NCI-H460 (cell line): ENCODE data around the gene IFFO2. TPM values are rescaled to one million over a fixed set of nuclear protein-coding genes. Genes with fewer than 3 reads are reported as not detected.
"Not testable (repeated sequence)": the region's sequence is repeated elsewhere in the genome, so short reads cannot be mapped to it uniquely, and the experiment has no call there.

Experiments
- DNase-seq: peaks from one replicate; pipeline ENCODE4 v3.0.0-alpha.2; 2016; ENCODE audit warnings: low read depth; ENCODE audit errors: extremely low read depth
- total RNA-seq: library from RNA; depleted of rRNA; stranded (reverse); fragments of >200 nt; shearing (Covaris generic); gene quantifications from 2 replicates; pipeline ENCODE4 v1.2.3, GENCODE V29; 2014

The IFFO2 gene
- total RNA-seq, 1 experiment from 2014 or later: 14.1 TPM

DNA sequence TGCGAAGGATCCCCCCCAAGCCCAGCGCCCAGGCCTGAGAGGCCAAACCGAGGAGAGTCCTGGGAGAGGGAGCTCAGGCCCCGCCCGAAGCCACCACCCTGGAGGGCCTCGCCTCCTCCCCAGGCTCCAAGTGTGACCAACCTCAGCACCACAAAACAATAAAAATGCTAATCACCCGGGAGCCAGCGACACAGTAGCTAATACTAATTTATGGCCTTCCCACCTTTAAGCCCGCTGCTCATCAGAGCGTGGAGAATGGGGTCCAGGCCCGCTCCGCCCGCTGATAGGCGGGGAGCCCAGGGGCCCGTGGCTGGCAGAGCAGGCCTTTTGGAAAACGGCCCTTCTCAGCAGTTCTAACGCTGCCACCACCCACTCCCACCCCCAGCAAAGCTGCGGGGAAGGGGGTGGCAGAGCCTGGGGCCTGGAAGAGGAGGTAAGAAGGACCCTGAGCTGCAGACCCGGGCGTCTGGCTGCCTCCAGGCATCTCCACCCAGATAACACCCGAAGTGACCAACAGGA lies 76.6 kb downstream of the IFFO2 start:
- DNase-seq: no peak

DNA sequence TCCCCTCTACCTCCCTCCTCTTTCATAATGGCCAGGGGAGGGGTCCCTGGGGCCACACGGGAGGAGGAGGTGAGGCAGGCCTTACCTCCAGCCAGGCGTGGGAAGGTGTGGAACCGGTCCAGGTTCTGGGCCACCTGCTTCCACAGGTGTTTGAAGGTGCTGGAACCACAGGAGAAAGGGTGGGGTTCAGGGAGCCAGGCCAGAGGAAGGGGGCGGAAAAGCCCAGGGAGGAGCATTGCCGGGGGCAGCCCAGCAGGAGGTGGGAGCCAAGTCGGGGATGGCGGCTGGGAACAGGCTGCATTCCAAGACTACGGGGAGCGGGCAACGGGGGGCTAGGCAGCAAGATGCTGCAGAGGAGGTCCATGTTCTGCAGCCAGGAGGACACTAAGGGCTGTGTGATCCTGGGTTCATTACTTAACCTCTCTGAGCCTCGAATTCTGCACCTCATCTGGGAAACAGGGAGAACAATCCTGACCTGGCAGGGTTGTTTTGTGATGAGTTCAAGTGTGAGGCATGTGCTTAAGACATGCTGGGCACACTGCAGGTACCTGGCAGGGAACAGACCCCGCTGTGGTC lies 77.2 kb downstream of the IFFO2 start:
- DNase-seq: no peak

DNA sequence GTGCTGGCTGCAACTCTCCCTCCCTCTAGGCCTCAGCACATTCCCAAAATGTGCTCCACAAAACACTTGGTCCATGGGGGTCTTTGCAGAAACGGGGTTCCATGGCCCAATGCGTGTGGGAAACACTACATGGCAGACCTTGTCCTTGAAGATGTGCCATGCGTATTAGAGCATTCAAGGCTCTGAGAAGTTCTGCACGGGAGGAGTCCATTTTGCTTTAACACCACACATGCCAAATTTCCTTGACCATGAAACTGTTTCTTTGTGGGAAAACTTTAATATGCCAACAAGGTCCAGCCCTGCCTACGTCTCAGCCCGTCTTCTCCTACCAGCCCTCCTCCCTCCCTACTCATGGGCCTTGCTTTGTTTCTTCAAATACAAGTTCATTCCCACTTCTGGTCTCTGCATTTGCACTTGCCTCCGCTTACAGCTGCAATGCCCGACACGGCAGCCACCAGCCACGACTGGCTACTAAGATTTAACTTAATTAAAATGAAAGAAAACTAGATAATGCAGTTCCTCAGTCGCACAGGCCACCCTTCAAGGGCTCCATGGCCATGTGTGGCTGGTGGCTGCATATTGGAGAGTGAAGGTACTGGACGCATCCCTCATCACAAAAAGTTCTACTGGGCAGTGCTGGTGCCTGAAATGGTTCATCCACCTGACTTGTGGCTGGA lies 77.8 kb downstream of the IFFO2 start:
- DNase-seq: no peak

DNA sequence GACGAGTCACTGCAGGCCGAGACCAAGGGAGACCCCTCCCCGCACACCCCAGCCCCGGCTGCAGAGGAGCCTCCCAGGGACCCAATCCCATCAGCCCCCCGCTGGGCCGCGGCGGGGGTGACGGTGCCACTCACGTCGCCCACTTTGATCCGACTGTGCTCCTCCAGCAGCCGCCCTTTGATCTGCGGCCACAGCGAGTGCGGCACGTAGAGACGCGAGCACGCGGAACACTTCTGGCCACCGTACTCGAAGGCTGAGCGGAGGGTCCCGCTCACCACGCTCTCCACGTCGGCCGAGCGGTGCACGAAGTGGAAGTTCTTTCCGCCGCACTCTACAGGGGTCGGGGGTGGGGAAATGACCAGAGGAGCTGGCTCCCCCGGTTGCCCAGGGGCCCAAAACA lies 79.2 kb downstream of the IFFO2 start:
- no peak for DNase-seq

DNA sequence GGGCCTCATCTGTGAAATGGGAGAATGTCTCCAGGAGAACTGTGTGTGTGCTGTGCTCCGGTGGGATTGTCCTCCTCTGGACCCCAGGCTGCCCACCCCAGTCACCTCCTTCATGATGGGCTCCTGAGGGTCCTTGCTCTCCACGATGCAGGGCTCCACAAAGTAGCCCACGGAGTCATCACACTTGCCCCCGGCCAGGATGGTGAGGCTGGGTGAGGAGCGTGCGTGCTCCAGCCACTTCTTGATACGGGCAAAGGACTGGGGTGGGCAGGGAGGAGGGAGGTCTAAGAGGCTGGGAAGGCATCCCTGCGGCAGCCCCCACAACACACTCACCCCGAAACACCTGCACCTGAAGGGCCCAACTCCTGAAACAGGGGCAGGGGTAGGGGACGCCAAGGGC lies 80.3 kb downstream of the IFFO2 start:
- DNase-seq: no peak

DNA sequence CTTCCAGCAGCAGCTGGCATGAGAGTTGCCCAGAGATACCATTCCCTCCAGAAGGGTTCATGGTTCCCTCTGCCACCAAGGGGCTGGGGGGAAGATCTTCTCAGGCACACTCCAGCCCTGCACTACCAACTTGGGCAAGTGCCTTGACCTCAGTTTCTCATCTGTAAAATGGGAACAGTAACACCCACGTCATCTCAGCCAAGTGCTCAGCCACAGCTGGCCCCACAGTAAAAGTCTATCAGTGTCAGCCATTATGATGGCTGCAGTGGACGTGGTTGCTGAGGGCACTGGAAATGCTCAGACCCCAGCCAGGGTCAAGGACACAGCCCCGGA lies 80.7 kb downstream of the IFFO2 start:
- no peak for DNase-seq

DNA sequence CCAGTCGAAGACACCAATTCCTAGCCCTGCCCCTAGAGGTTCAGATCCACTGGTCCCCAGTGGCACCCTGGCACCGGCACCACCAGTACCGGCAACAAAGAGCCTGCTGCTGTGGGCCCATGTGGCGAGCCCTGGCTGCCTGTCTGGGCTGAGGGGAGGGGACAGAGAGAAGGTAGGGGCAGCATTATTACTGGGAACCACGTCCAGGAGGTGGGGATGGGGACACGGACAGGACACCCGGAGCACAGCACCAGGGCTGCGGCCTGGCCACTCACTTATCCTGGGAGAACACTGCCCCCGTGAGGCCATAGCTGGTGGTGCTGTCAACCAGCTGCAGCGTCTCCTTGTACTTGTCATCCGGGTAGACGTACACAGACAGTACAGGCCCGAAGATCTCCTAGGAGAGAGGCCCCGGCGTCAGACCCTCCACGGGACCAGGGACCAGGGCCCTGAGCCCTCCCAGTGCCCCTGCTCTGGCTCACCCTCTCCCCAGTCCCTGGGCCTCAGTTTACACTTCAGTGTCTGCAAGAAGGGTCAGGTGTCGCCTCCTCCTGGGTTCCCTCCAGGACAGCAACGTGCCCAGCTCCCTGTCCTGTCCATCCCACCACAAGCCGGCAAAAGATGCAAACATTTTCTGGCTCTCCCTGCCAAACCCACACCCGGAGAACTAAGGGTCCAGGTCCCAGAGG lies 81.2 kb downstream of the IFFO2 start:
- peak; percentile 72 for DNase-seq

DNA sequence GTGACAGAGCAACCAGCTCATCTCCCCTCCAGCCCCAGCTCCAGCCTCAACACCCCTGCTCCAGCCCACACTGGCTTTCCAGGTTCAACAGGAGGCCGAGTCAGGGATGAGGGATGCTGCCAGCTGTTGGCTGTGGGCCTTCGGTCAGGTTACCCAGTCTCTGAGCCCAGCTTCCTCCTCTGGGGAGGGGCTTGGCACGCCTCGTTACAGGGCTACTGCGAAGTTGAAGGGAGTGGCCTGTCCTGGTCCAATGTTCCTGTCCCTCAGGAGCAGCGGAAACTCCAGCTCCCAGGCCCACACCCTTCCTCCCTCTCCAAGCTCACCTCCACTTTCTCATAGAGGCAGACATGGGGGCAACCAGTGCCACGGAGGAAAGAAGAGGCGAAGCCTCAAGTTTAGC lies 81.9 kb downstream of the IFFO2 start:
- no peak for DNase-seq

DNA sequence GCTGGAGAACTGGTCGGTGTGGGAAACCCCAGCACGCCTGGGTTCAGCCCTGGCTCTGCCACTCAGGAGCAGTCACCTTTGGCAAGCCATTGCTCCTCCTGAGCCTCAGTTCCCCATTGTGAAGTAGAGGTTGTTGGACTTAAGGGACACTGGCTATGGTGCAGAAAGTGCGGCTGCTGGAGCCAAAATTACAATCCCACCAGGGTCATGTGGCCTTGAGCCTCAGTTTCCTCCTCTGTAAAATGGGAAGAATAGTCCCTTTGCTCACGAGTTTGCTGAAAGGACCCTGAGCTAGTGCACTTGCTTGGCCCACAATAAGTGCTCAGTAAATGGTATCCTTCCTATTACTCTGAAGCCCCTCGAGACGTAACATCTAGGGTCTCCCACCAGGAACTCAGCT lies 82.4 kb downstream of the IFFO2 start:
- no peak for DNase-seq

DNA sequence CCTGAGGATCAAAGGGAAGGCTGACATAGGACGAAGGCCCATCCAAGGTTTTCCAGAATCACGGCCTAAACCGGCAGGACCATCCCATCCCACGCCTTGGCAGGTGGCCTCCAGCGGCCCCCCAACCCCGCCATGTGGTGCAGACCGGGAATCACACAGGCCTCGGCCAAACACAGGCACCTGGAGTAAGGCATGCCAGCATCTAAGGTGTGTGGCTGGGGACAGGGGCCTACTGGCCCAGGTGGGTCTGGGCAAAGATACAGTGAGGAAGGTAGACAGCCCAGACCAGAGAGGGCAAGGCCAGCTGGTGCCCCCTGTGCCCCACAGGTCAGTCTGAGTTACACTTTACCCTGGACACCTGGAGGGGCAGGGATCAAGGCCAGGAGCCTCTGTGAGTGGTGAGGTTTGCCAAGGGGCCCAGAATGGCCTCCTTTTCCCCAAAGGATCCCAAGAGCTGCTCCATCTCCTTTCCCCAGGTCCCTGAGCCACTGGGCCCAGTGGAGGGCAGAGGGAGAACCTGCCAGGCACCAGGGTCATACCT lies 84.3 kb downstream of the IFFO2 start:
- no peak for DNase-seq

DNA sequence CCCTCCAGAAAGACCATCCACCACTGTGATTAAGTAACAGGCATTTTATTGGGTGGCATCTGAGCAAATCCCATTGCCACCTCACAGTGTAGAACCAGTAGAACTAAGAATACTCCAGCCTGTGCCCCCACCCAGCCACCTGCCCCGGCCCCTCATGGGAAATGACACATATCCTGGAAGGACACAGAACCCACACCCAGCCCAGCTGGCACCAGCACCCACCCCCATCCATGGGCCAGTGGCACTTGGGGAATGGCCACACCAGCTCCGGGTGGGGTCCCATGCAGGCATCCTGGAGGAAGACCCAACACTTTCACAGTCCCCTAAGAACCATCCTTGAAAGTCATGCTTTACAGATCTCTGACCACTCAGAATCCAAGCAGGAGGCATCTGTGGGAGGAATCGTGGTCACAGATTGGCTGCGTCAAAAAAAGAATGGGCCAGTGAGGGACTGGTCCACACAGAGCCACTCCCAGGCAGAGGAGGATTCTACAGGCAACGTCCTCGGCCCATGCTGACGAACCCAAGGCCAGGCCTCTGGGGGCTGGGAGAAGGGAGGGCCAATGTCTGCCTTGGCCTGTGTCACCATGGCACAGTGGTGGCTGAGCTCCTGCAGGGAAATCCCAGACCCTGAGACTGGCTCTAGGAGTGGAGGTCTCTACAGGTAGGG lies 84.9 kb downstream of the IFFO2 start:
- DNase-seq: no peak

DNA sequence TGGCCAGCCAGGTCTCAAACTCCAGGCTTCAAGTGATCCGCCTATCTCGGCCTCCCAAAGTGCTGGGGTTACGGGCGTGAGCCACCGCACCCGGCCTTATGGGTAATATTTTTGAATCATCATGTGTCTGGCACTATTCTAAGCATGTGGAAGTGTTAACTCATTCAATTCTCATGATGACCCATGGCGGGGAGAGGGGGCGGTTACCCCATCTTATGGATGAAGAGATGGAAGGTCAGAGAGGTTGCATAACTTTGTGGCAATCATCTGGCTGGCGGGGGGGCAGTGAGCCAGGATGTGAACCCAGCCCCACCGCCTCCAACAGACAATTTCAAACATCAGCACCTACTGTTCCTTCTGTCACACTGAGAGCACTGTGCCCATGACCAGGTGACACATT lies 85.5 kb downstream of the IFFO2 start:
- DNase-seq: no peak

DNA sequence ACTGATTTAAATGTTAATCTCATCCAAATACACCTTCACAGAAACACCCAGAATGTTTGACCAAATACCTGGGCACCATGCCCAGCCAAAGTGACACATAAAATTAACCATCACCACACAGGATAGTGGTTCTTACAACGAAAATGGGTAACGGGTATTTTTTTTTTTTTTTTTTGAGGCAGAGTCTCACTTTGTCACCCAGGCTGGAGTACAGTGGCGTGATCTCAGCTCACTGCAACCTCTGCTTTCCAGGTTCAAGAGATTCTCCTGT lies 85.9 kb downstream of the IFFO2 start:
- DNase-seq: not testable (repeated sequence)

DNA sequence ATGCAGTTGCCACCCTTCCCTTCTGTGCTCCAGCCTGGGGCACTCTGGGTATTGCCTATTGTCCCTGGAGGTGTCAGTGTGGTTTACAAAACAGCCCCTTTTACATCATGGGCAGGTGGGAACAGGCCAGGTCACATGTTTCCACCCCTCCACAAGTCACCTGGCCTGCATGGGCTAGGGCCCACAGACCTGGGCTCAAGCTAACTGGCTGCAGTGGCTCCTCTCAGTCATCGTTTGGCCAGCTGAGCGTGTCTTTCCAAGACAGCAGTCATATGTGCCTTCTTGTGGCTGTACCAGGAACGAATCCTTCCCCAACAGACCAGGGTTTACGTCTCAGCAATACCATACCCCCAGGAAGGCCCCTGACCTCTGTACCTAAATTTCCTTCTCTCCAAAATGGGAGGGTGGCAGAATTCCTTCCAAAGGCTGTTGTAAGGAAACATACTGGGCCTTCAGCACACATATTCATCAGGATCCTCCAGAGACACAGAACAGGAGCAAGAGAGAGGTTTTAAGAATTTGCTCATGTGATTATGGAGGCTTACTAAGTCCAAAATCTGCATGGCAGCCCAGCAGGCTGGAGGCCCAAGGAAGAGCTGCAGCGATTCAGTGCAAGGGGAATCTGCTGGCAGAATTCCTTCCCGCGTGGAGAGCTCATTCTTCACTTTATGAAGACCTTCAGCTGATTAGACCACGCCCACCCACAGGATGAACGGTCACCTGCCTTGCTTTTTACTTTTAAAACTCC lies 86.5 kb downstream of the IFFO2 start:
- no peak for DNase-seq

DNA sequence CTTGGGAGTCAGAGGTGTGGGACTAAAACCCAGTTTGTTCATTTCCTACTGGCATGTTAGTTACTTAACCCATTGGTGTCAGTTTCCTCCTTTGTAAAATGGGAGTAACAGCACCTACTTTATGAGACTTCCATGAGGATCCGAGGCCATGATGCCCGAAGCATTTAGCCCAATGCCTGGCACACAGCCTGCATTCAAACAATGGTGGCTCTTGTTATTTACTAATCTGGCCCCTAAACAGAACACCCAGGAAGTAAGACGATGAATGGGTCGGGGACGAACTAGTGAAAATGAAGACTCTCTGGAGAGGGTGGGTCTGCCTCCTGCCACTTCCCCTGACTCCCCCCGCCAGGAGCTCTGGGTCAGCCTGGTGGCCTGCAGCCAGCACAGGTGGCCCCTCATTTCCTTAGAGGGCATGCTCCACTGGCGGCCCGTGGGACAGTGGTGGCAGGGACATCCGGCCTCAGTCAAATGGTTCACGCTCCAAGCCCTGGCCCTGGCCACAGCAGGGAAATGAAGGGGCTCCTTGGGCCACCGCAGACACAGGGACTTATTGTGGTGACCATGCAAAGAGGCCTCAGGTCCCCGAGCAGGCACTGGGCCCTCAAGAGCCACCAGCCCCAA lies 87.6 kb downstream of the IFFO2 start:
- DNase-seq: no peak

DNA sequence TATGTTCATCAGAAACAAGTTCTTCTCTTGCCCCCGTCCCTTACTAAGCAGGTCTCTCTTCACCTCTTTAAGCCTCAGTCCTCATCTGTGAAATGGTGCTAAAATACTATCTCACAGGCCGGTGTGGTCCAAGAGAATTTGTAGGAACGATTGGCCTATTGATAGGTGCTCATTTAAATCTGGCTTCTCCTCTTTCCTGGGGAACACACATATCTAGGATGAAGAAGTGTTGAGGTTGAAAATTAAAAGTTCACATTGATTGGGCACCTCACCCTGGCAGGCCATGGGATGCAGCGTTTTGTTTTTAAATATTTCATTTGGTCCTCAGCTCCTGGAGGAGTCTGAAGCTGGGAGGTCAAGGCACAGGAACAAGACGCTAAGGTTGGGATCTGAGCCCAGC lies 88.1 kb downstream of the IFFO2 start:
- no peak for DNase-seq

DNA sequence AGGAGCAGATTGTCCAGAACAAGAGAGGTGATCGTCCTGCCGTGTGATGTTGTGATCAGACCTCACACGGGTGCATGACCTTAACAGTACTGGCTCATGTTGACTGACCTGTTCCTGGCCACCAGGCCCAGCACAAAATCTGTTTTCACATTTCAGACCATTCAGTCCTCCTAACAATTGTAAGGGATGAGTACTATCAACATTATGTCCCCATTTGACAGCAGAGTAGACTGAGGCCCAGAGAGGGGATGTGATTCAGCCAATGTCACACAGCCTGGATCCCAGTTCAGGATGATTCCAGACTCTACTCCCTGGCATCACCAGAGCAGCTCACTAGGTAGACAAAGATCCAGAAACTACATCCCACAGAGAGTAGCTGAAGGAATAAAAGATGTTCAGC lies 89.6 kb downstream of the IFFO2 start:
- DNase-seq: no peak

DNA sequence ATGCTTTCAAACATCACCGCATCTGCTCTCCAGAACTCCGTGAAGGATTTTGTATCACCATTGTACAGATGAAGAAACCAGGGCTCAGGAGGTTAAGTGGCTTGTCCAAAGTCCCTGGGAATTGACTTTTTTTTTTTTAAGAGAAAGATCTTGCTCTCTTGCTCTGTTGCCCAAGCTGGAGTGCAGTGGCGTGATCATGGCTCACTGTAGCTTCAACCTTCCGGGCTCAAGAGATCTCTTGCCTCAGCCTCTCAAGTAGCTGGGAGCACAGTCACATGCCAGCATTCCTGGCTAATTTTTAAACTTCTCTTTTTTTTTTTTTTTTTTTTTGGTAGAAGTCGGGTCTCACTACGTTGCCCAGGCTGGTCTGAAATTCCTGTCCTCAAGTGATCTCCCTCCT lies 90.2 kb downstream of the IFFO2 start:
- DNase-seq: no peak

DNA sequence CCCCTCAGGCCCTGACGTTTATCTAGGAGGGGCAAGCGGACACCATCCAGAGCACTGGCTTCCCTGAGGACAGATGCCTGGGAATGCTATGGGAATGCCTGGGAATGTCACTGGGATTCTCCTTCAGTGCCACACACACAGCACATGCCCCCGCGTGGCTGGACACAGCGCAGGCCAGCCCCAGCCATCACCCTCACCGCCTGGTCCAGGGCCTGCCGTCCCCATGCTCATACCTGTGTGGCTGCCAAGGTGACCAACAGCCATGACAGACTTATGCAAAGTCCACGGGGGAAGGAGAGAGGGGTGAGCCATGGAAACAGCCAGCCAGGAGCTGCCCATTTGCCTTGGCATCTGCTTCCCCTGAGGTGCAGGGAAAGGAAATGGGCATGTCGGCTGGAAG lies 91.3 kb downstream of the IFFO2 start:
- no peak for DNase-seq

DNA sequence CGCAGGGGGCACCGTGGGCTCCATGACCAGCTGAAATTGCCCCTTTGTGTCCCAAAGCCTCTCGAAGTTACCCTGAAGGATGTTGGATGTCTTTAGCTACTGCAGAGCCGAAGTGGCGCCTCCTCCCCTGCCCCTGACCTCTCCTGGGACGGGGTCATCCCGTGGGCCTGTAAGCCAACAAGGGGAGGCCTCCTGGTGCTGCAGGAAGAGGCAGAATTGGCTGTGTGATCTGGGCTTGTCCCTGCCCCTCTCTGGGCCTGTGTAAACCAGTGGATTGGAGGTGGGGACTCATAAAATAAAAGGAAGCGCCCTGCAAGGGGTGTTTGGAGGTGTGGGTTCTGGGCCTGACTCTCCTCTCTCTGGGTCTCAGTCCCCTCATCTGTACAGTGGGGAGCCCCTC lies 94.9 kb downstream of the IFFO2 start:
- no peak for DNase-seq

DNA sequence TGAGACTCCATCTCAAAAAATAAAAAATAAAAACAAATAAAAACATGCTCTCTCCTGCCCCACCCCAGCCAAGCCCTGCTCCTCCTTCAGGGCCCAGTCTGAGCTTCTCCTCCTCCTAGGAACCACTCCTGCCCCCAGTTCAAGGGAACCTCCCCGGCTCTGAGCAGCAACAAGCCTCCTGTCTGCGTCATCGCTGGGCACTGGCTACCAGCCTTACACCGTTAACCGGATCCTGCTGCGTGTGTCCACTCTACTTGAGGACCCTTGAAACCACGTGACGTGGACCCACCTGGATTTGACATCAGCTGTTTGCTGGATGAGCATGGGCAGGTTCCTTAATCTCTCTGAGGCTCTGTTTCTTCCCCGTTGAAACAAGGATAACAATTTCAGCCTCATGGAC lies 95.4 kb downstream of the IFFO2 start:
- DNase-seq: no peak
